MM.1S (cell line): ENCODE data around the gene KRTAP12-3.
"Not testable (repeated sequence)": the region's sequence is repeated elsewhere in the genome, so short reads cannot be mapped to it uniquely, and the experiment has no call there.

ENCODE experiments used
- DNase-seq: peaks from one replicate; pipeline ENCODE4 v3.0.0-alpha.2; 2015
- H2AFZ ChIP-seq: fragments of 300-600 bp; sonication (generic); 2 replicates; pipeline ENCODE4 v1.6.0; 2016; ENCODE audit warnings: antibody characterized with exemption, low read length
- H3F3A ChIP-seq: fragments of 300-600 bp; sonication (generic); 2 replicates; pipeline ENCODE4 v1.6.1; 2016; ENCODE audit warnings: mild to moderate bottlenecking, antibody characterized with exemption, low read length, moderate library complexity, mixed read lengths; ENCODE audit not compliant: insufficient read depth
- H3K27ac ChIP-seq: fragments of 300-600 bp; sonication (generic); 2 replicates; pipeline ENCODE4 v1.5.1; 2016; ENCODE audit warnings: mild to moderate bottlenecking, low read length
- H3K27me3 ChIP-seq: fragments of 300-600 bp; sonication (generic); replicated peaks from 2 replicates; pipeline ENCODE4 v1.6.0; 2016; ENCODE audit warnings: low read length; ENCODE audit not compliant: insufficient read depth
- H3K36me3 ChIP-seq: fragments of 300-600 bp; sonication (generic); replicated peaks from 2 replicates; pipeline ENCODE4 v1.6.1; 2016; ENCODE audit warnings: mild to moderate bottlenecking, low read length, mixed read lengths; ENCODE audit not compliant: insufficient read depth
- H3K4me1 ChIP-seq: fragments of 300-600 bp; sonication (generic); 2 replicates; pipeline ENCODE4 v1.6.1; 2016; ENCODE audit warnings: low read length, mixed read lengths
- H3K4me2 ChIP-seq: fragments of 300-600 bp; sonication (generic); 2 replicates; pipeline ENCODE4 v1.6.0; 2016; ENCODE audit warnings: low read depth, low read length
- H3K4me3 ChIP-seq: fragments of 300-600 bp; sonication (generic); 2 replicates; pipeline ENCODE4 v1.5.1; 2016; ENCODE audit warnings: low read length, mixed read lengths
- H3K79me2 ChIP-seq: fragments of 300-600 bp; sonication (generic); 2 replicates; pipeline ENCODE4 v1.6.1; 2016; ENCODE audit warnings: mixed run types, low read length, mixed read lengths
- H3K9ac ChIP-seq: fragments of 300-600 bp; sonication (generic); 2 replicates; pipeline ENCODE4 v1.6.1; 2016; ENCODE audit warnings: low read length, mixed read lengths
- H3K9me2 ChIP-seq: fragments of 300-600 bp; sonication (generic); replicated peaks from 2 replicates; pipeline ENCODE4 v1.6.1; 2016; ENCODE audit warnings: mild to moderate bottlenecking, low read length, mixed read lengths; ENCODE audit not compliant: insufficient read depth
- H3K9me3 ChIP-seq: fragments of 300-600 bp; sonication (generic); replicated peaks from 2 replicates; pipeline ENCODE4 v1.6.1; 2016; ENCODE audit warnings: mild to moderate bottlenecking, low read length, mixed read lengths; ENCODE audit not compliant: insufficient read depth
- H4K20me1 ChIP-seq: fragments of 300-600 bp; sonication (generic); 2 replicates; pipeline ENCODE4 v1.6.1; 2016; ENCODE audit warnings: mild to moderate bottlenecking, low read length, moderate library complexity, mixed read lengths; ENCODE audit not compliant: insufficient read depth
- EZH2 ChIP-seq: fragments of 300-600 bp; sonication (generic); optimal IDR thresholded peaks from 2 replicates; pipeline ENCODE3; 2017; ENCODE audit warnings: low read depth, mild to moderate bottlenecking, antibody characterized with exemption, low read length, mixed read lengths
- EZH2phosphoT487 ChIP-seq: fragments of 300-600 bp; sonication (generic); IDR thresholded peaks from 2 replicates; pipeline ENCODE4 v1.6.1; 2018; ENCODE audit warnings: antibody characterized with exemption, low read length
- TF ChIP-seq, protein P1 (sequence below): fragments of 300-600 bp; sonication (generic); IDR thresholded peaks from 2 replicates; pipeline ENCODE4 v1.5.1; 2016; ENCODE audit warnings: antibody characterized with exemption, low read length, mixed read lengths

Gene KRTAP12-3

GRCh38 chr21:44626673-44627143 is 31.0 kb upstream of the KRTAP12-3 start, which contains the start of gene KRTAP10-9:
Gene KRTAP10-9 (plus strand): TSS chr21:44627093. CDS start chr21:44627172, 79 bp downstream.
- no peak for TF ChIP-seq EZH2phosphoT487
- TF ChIP-seq, protein P1, sequence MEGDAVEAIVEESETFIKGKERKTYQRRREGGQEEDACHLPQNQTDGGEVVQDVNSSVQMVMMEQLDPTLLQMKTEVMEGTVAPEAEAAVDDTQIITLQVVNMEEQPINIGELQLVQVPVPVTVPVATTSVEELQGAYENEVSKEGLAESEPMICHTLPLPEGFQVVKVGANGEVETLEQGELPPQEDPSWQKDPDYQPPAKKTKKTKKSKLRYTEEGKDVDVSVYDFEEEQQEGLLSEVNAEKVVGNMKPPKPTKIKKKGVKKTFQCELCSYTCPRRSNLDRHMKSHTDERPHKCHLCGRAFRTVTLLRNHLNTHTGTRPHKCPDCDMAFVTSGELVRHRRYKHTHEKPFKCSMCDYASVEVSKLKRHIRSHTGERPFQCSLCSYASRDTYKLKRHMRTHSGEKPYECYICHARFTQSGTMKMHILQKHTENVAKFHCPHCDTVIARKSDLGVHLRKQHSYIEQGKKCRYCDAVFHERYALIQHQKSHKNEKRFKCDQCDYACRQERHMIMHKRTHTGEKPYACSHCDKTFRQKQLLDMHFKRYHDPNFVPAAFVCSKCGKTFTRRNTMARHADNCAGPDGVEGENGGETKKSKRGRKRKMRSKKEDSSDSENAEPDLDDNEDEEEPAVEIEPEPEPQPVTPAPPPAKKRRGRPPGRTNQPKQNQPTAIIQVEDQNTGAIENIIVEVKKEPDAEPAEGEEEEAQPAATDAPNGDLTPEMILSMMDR: no peak
- TF ChIP-seq EZH2: no peak
- no peak within 1 kb of the TSS for H3K4me2 ChIP-seq

GRCh38 chr21:44627181-44627822 is 30.4 kb upstream of the KRTAP12-3 start:
- not testable (repeated sequence) for DNase-seq, H3F3A ChIP-seq, H3K4me1 ChIP-seq, H3K9me3 ChIP-seq, H3K36me3 ChIP-seq, H3K9ac ChIP-seq, H3K79me2 ChIP-seq, H3K9me2 ChIP-seq, H3K27ac ChIP-seq, H4K20me1 ChIP-seq, H3K4me2 ChIP-seq, H2AFZ ChIP-seq, H3K4me3 ChIP-seq
- H3K27me3 ChIP-seq: peaks cover 50% of the 10 kb centered on the region

More at GRCh38 chr21:44626673-44627143, 31.0 kb upstream of the KRTAP12-3 start, which contains the start of gene KRTAP10-9:
- H3K9ac ChIP-seq: no peak within 1 kb of the TSS
- no peaks in the 10 kb centered on the region for H3K36me3 ChIP-seq
- H4K20me1 ChIP-seq: no peaks in the 10 kb centered on the region
- no peaks in the 10 kb centered on the region for H3K79me2 ChIP-seq
- no peak within 1 kb of the TSS for H3K4me3 ChIP-seq
- H3K27ac ChIP-seq: no peak within 1 kb of the TSS
- no peak for DNase-seq
- no peaks in the 10 kb centered on the region for H3K4me1 ChIP-seq
- no peaks in the 10 kb centered on the region for H3K9me2 ChIP-seq
- H3F3A ChIP-seq: no peaks in the 10 kb centered on the region
- H3K9me3 ChIP-seq: no peaks in the 10 kb centered on the region
- H2AFZ ChIP-seq: no peak within 1 kb of the TSS
- peaks cover 46% of the 10 kb centered on the region for H3K27me3 ChIP-seq

DNA sequence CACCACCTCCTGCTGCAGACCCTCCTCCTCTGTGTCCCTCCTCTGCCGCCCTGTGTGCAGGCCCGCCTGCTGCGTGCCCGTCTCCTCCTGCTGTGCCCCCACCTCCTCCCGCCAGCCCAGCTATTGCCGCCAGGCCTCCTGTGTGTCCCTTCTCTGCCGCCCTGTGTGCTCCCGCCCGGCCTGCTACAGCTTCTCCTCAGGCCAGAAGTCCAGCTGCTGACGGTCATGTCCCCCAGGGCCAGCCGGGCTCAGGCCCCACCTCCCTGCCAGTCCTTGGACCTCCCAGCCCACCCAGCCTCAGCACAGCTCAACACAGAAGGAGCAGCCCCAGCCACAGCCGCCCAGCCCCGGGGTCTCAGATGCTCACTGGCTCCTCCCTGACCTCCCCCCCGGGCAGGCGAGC is 29.9 kb upstream of the KRTAP12-3 start:
- H3F3A ChIP-seq, H3K4me3 ChIP-seq, H3K4me1 ChIP-seq, H3K9ac ChIP-seq, H3K36me3 ChIP-seq, H3K27ac ChIP-seq, H3K9me3 ChIP-seq, H3K9me2 ChIP-seq, DNase-seq, H4K20me1 ChIP-seq, H3K79me2 ChIP-seq, H3K4me2 ChIP-seq, H2AFZ ChIP-seq: not testable (repeated sequence)
- H3K27me3 ChIP-seq: peaks cover 55% of the 10 kb centered on the region

- Histone ChIP-seq H3K9ac (no peak overlapping the region), H3K79me2 (no peaks in the 10 kb centered on the region), H3K9me3 (no peaks in the 10 kb centered on the region), H3K27ac (no peak overlapping the region), H3K27me3 (peaks cover 64% of the 10 kb centered on the region), H3K36me3 (no peaks in the 10 kb centered on the region), H3K4me3 (no peak overlapping the region), H3K4me2 (no peak overlapping the region), H3K4me1 (no peaks in the 10 kb centered on the region), H3K9me2 (no peaks in the 10 kb centered on the region), H2AFZ (no peak overlapping the region), H4K20me1 (no peaks in the 10 kb centered on the region), H3F3A (no peaks in the 10 kb centered on the region)
- DNase-seq: no peak
- TF ChIP-seq, protein P1: no peak
- no peak for TF ChIP-seq EZH2phosphoT487
- no peak for TF ChIP-seq EZH2
Observed at GRCh38 chr21:44628707-44629391, 28.9 kb upstream of the KRTAP12-3 start.
